Neuron (in vitro differentiated cells): ENCODE data around the gene ARFRP1.

Source experiments
- H2AFZ ChIP-seq: one replicate; pipeline ENCODE4 v1.6.1; 2013; ENCODE audit warnings: low read depth, mild to moderate bottlenecking, inconsistent platforms, low read length, moderate library complexity
- H3K27me3 ChIP-seq: one replicate; pipeline ENCODE4 v1.6.1; 2013; ENCODE audit warnings: low read length; ENCODE audit not compliant: insufficient read depth
- H3K36me3 ChIP-seq: one replicate; pipeline ENCODE4 v1.6.1; 2013; ENCODE audit warnings: low read length; ENCODE audit not compliant: insufficient read depth
- H3K4me1 ChIP-seq: one replicate; pipeline ENCODE4 v1.6.1; 2013; ENCODE audit warnings: low read length; ENCODE audit not compliant: insufficient read depth
- H3K4me3 ChIP-seq: 2 replicates; pipeline ENCODE4 v1.5.1; 2013; ENCODE audit warnings: mild to moderate bottlenecking, low read length, moderate library complexity
- H3K9me3 ChIP-seq: one replicate; pipeline ENCODE4 v1.6.1; 2013; ENCODE audit warnings: low read length

ARFRP1 gene

DNA sequence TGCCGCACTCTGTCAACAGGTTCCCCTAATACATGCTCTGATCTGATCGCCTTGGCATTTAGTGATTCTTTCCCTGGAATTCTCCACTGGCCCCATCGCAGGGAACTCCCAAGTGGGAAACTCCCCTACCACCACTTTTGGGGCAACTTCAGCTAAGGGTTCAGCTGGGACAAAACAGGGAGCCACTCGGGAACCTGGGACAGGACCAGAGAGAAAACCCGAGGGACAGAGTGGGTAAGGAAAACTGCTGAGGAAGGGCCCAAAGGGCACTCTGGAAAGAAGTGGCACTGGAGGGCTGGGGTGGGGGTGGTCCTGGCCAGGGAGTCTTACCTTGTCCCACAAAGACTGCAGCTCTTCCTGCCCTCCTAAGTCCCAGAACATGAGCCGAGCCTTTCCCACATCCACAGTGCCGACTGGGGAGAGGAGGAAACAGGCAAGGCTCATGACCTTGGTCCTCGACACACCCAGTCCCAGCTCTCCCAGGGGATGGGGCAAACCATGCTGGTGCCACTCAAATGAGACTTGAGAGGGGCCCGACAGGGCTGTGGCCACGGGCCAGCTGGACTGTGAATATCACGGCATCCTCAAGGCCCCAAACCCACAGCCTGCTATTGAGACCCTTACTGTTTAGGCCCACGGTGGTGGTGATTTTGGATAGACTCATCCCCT is 1.6 kb downstream of the ARFRP1 start:
- Histone ChIP-seq H3K27me3 (no peaks in the 10 kb centered on the region), H3K4me1 (peaks cover 20% of the 10 kb centered on the region), H2AFZ (no peak overlapping the region), H3K4me3 (peak overlapping the region; percentile 63), H3K9me3 (peaks cover 2% of the 10 kb centered on the region), H3K36me3 (peaks cover 40% of the 10 kb centered on the region)

DNA sequence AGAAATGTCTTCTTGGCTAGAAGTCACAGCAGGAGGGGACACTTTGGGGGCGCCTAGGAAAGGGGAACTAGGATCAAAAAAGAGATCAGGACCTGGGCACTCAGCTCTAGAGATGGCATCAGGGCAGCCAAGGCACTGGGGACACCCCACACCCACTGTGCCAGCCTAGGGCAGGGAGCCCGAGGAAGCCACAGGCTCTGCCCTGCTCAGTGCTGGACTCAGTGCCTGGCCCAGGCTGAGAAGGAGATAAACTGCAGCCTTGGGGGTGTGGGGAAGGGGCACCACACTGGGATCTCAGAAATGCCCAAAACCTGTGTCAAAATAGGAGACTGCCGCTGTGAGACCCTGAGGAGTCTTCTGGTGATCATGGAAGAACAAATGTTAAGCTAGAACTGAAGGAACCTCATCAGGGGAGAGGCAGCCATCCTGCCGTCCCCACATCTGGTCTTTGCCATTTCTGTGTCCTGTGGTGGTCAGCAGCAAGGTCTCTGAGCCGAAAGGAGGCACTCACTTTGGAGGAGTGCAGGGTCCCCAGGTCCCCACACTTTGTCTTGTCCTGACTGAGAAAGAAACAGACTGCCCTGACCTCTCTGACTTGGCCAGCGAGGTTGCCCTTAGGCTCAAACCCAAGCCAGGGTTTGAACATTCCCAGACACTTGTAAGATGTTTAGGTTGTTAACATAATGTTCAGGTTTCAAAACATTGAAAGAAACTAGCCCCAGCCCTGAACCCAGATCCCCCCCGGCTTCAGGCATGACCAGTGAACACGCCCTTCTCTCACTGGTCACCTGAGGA is 2.3 kb downstream of the ARFRP1 start:
- no peak overlapping the region for H3K4me3 ChIP-seq
- H3K4me1 ChIP-seq: peaks cover 20% of the 10 kb centered on the region
- H3K9me3 ChIP-seq: no peaks in the 10 kb centered on the region
- peaks cover 36% of the 10 kb centered on the region for H3K36me3 ChIP-seq
- H2AFZ ChIP-seq: no peak overlapping the region
- H3K27me3 ChIP-seq: no peaks in the 10 kb centered on the region

DNA sequence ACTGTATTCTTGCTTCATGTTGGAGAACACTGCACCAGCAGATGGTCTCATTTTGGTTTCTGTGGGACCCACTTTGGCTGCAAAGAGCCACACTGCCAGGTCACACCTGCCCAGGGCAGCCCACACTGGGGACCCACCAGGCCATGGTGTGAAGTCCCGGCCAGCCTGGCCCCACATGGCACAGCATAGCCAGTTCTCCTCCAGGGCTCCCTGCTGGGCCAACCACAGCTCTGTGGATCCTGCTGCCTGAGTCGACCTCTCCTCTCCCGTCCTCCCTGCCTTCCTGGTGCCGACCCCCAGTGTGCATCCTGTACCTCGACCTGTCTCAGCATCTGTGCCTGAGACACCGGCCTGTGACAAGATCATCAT is 3.0 kb downstream of the ARFRP1 start:
- H2AFZ ChIP-seq: no peak overlapping the region
- H3K27me3 ChIP-seq: no peaks in the 10 kb centered on the region
- peaks cover 39% of the 10 kb centered on the region for H3K36me3 ChIP-seq
- H3K9me3 ChIP-seq: no peaks in the 10 kb centered on the region
- H3K4me3 ChIP-seq: no peak overlapping the region
- peaks cover 22% of the 10 kb centered on the region for H3K4me1 ChIP-seq

DNA sequence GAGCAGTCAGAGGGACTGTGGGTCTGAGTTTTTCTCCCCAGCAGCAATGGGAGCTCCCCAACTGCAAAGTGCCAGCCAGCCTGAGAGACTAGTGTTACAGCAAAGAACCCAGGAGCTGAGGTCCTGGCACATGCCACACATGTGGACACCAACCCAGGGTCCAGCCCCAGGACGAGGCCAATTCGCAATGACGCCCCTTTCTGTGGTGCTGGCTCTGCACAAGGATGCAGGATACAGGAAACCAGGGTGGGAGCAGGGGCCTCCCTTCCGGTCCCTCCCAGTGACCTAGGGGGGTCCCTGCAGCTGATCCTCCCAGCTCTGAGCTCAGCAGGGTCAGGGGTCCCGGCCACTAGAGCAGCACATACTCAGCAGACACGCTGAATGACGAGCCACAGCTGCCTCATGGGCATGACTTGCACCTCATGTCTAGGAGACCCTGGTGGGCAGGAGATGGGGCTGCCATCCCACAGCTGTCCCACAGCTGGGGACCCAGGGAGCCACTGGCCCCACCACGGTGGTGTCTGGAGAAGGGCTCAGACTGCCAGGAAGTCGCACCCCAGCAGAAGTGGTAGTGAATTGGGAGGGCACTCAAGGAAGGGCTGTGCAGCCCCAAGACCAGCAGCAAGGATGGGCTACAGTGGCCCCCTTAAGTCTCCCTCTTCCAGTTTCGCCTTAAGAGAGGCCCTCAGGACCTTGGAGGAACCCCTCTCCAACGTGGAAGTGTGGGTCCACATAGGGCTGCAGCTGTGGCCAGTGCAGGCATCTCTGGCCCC is 3.6 kb downstream of the ARFRP1 start:
- no peak overlapping the region for H2AFZ ChIP-seq
- no peaks in the 10 kb centered on the region for H3K27me3 ChIP-seq
- no peaks in the 10 kb centered on the region for H3K9me3 ChIP-seq
- no peak overlapping the region for H3K4me3 ChIP-seq
- peaks cover 35% of the 10 kb centered on the region for H3K36me3 ChIP-seq
- peaks cover 22% of the 10 kb centered on the region for H3K4me1 ChIP-seq

DNA sequence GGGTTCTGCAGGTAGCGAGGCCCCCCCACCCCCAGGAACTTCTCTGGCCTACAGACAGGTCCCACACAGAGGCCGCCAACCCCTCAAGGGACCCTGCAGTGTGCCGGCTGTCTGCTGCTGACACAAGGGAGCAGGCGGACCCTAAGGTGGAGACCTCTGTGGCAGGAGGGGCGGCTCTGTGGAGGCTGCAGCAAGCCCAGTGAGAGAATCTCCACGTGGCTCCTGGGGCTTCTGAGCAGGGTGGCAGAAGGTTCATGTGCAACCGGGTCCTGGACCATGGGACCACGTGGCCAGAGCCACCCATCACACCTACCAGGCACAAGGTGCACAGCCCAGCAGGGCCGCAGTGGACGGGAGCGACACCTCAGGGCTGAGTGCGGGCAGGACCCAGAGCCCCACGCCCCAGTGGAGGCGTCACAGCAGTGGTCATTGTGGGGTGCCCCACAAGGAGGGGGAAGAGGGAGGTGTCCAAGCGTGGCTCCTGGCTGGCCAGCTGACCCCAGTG is 4.3 kb downstream of the ARFRP1 start:
- Histone ChIP-seq H3K27me3 (no peaks in the 10 kb centered on the region), H3K4me1 (peaks cover 16% of the 10 kb centered on the region), H3K9me3 (no peaks in the 10 kb centered on the region), H3K36me3 (peaks cover 31% of the 10 kb centered on the region), H2AFZ (no peak overlapping the region), H3K4me3 (no peak overlapping the region)

DNA sequence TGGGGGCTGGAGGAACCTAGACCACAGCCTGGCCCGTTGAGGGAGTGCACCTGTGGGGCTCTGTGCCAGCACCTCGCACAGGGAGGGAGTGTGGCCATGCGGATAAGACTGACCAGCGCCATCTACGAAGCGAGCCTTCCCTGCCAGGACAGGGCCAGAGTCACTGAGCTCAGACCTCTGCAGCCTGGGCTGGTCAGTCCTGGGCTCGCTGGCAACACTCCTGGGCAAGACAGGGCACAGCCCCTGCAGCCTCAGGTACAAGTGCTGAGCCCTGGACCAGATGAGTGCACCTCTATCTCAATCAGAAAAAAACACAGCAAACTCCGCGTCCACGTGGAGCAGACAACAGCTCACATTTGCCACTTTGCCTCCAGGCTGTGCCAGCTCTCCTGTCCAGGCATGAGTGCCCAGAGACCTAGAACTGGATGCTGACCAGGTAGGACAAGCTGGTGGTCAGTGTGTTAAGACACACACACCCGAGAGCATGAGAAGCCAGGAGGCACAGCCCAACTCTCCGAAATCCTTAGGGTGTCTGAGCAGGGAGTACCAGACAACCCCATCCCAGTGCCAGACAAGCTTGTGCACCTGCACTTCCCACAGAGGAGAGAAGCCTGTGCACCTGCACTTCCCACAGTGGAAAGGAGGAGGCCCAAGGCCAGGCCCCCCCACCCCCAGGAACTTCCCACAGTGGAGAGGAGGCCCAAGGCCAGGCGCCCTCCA is 4.9 kb downstream of the ARFRP1 start:
- H3K4me3 ChIP-seq: no peak overlapping the region
- H2AFZ ChIP-seq: no peak overlapping the region
- H3K36me3 ChIP-seq: peaks cover 31% of the 10 kb centered on the region
- H3K4me1 ChIP-seq: peaks cover 13% of the 10 kb centered on the region
- no peaks in the 10 kb centered on the region for H3K9me3 ChIP-seq
- H3K27me3 ChIP-seq: no peaks in the 10 kb centered on the region

DNA sequence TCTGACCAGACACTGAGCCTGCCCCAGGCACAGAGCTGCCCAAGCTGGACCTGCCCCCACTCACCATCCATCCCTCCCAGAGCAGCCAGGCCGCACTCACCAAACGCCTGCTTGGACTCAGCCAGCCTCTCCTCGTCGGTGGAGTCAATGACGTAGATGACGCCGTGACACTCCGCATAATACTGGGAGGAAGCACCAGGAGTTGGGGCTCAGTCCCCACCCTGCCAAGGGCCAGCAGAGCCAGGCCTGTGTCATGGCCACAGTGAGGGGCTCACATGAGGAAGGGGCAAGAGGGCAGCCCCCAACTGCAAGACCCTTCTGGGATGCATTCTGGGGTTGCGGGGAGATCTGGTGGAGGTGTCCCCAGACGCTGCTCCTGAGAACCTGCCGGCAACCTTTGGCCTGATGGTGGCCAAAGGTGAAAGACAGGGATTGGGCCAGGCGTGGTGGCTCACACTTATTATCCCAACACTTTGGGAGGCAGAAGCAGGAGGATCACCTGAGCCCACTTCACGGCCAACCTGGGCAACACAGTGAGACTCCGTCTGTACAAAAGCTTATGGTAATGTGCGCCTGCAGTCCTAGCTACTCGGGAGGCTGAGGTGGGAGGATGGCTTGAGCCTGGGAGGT is 5.6 kb downstream of the ARFRP1 start:
- Histone ChIP-seq H3K4me3 (no peak overlapping the region), H3K36me3 (peaks cover 31% of the 10 kb centered on the region), H3K9me3 (no peaks in the 10 kb centered on the region), H3K4me1 (peaks cover 13% of the 10 kb centered on the region), H2AFZ (no peak overlapping the region), H3K27me3 (no peaks in the 10 kb centered on the region)

DNA sequence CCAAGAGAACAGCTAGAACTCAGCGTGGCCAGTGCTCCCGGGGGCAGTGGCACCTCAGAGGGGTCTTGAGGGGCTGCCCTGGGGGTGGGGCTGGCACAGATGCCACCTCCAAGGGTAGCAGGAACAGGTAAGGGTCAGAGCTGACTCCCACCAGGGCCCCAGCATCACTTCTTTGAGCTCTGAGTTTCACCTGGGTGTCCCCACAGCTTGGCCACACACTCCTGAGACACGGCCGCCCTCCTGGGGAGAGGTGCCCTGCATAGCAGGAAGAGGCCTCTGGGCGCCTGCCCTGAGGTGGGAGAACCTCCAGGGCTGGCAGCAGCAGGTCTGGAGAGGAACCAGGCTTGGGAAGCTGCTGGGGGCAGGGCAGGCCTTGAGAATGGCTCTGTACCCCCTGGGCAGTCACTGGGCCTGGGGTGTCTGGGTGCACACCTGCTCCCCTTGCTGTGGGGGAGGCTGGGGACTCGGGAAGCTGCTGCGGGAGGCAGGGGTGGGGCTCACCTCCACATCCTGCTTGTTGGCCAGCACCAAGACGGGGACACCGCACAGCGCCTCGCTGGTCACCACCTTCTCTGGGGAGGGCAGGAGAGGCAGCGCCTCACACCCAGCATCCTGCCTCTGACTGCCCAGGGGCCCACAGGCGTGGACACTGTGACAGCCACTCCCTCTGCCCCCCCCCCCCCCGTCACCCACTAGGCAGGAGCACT is 6.3 kb downstream of the ARFRP1 start:
- Histone ChIP-seq H3K27me3 (no peaks in the 10 kb centered on the region), H3K9me3 (no peaks in the 10 kb centered on the region), H2AFZ (no peak overlapping the region), H3K36me3 (peaks cover 34% of the 10 kb centered on the region), H3K4me1 (peaks cover 9% of the 10 kb centered on the region), H3K4me3 (no peak overlapping the region)

DNA sequence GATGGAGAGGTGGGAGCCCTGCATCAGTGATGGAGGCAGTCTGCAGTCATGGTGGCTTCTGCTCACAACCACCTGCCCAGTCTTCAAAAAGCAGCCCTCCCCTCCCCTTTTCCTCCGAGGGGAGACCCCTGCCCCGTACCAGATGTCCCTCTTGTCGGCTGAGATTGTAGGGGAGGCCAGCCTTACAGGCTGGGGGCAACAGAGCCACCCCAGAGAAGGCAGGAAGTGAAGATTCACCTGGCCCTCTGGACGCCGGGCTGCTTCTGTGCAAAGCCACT is 6.8 kb downstream of the ARFRP1 start:
- Histone ChIP-seq H3K36me3 (peaks cover 30% of the 10 kb centered on the region), H3K27me3 (no peaks in the 10 kb centered on the region), H2AFZ (no peak overlapping the region), H3K4me3 (no peak overlapping the region), H3K9me3 (no peaks in the 10 kb centered on the region), H3K4me1 (peaks cover 6% of the 10 kb centered on the region)

DNA sequence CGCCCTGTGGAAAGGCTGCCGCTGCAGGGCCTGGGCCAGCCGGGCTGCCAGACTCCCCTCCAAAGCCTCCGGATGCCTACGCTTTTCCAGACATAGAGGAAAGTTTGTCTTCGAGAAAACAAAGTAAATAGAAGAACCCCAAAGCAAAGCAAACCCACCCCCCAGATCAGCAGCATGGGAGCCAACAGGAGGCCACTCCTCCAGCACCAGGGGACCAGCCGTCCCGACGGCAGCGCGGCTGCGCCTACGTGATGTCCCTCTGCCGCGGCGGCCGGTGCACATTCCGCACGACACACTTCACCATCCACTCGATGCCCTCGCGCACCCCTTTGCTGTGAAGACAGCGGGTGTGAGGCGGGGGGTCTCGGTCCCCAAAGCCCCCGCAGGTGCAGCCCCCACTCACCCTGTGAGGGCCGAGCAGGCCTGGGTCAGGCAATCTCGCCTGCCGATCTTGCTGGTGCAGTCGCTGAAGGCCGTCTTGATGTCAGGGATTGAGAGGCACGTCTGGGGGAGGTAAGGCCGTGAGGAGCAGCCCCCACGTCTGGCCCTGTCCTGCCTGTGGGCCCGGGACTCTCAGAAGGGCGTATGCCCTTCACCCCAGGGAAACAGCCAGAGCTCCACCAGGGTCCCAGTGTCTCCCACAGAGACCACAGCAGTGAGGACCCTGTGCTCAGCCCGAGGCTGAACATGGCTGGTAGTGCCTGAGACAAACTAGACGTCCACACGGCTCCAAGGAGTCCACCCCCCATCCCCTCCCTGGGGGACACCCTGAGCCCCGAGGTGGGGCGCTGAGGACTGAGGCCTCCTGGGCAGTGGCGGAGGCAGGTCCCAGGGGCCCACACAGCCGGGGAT is 7.4 kb downstream of the ARFRP1 start:
- no peaks in the 10 kb centered on the region for H3K9me3 ChIP-seq
- H2AFZ ChIP-seq: no peak overlapping the region
- no peaks in the 10 kb centered on the region for H3K27me3 ChIP-seq
- H3K36me3 ChIP-seq: peaks cover 25% of the 10 kb centered on the region
- no peak overlapping the region for H3K4me3 ChIP-seq
- H3K4me1 ChIP-seq: peaks cover 6% of the 10 kb centered on the region

DNA sequence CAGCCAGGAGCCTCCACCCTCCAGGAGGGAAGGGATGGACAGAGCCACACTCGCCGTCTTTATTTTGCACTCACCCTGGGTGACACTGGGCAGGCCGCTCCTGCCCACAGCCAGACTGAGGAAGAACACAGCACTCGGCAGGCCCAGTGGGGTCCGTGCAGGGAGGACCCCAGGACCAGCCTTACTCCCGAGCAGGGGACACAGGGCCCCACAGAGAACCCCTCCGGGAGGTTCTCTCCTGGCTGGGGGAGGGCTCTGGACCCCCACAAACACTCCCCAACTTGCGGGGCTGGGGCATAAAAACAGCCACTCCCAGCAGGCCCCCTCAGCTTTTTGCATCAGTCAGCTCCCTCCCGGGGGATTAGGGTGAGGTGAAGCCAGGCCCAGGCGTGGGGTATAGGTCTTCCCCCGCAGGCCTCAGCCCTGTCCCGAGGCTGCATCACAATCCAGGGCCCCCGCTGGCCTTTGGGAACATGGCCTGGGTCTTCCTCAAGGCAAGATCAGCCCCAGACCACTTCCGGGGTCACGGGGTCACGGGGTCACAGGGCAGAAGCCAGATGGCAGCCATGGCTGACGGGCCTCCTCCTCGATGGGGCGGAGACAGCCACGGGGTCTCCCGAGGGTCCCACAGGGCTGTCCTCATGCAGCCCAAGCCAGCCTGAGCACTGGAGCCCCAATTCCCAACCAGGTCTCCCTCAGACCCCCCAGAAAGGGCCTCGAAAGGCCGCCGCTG is 8.1 kb downstream of the ARFRP1 start:
- peaks cover 6% of the 10 kb centered on the region for H3K4me1 ChIP-seq
- H3K27me3 ChIP-seq: no peaks in the 10 kb centered on the region
- H2AFZ ChIP-seq: no peak overlapping the region
- peaks cover 21% of the 10 kb centered on the region for H3K36me3 ChIP-seq
- no peak overlapping the region for H3K4me3 ChIP-seq
- no peaks in the 10 kb centered on the region for H3K9me3 ChIP-seq
